ENCODE data around the gene ASB8. TPM values are rescaled to one million over a fixed set of nuclear protein-coding genes. Genes with fewer than 3 reads are reported as not detected.

The ASB8 gene
- total RNA-seq, 6 experiments from 2014 or later: 30.9 to 41.8 (median 34.6) TPM

- H3K36me3 Mint-ChIP-seq (ENCODE audit: low read depth): no peaks in the 10 kb centered on the region
- H3K4me1 Mint-ChIP-seq (ENCODE audit: low read depth): peaks cover 49% of the 10 kb centered on the region
- no peaks in the 10 kb centered on the region for H3K9me3 Mint-ChIP-seq
- DNase-seq: peak; percentile 55
- H3K27ac Mint-ChIP-seq: peak overlapping the region; percentile 65
- no peak for TF ChIP-seq CTCF (IDR thresholded peaks at IDR 0.05)
- peaks cover 8% of the 10 kb centered on the region for H3K27me3 Mint-ChIP-seq (ENCODE audit: insufficient read depth)
- peak overlapping the region; percentile 41; the same call in 1 of the 2 replicates for H3K4me3 Mint-ChIP-seq
These were observed 37.5 kb upstream of the ASB8 start for GRCh38 chr12:48194799-48195201.

- TF ChIP-seq CTCF (IDR thresholded peaks at IDR 0.05): no peak
- no peak for DNase-seq
- Mint-ChIP-seq H3K27me3 (ENCODE audit: insufficient read depth) (peaks cover 10% of the 10 kb centered on the region), H3K27ac (no peak overlapping the region), H3K4me1 (ENCODE audit: low read depth) (peaks cover 49% of the 10 kb centered on the region), H3K4me3 (no peak overlapping the region), H3K36me3 (ENCODE audit: low read depth) (no peaks in the 10 kb centered on the region), H3K9me3 (no peaks in the 10 kb centered on the region)
These were observed 36.3 kb upstream of the ASB8 start for GRCh38 chr12:48193623-48194022.

DNA sequence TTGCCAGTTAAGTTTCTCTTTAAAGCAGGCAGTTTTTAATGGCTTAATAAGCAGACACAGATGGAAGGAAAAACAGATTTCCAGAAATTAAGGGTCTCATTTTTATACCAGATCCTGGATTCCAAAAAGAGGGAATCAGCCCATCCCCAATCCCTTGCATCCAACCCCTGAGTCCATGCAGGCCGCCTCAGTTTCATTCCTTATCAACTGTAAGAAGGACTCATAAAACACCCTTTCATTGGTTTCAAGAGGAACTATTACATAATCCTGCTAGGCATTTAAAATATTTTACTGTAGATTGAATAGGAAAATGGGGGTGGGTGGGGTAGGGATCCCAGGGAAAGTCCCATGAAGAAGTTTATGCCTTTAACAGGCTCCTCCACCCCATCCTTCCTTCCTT, 35.5 kb upstream of the ASB8 start:
- no peak for DNase-seq
- Mint-ChIP-seq H3K4me3 (no peak overlapping the region), H3K9me3 (no peaks in the 10 kb centered on the region), H3K27me3 (ENCODE audit: insufficient read depth) (peaks cover 10% of the 10 kb centered on the region), H3K27ac (no peak overlapping the region), H3K36me3 (ENCODE audit: low read depth) (no peaks in the 10 kb centered on the region), H3K4me1 (ENCODE audit: low read depth) (peaks cover 50% of the 10 kb centered on the region)
- TF ChIP-seq CTCF (IDR thresholded peaks at IDR 0.05): no peak

DNA sequence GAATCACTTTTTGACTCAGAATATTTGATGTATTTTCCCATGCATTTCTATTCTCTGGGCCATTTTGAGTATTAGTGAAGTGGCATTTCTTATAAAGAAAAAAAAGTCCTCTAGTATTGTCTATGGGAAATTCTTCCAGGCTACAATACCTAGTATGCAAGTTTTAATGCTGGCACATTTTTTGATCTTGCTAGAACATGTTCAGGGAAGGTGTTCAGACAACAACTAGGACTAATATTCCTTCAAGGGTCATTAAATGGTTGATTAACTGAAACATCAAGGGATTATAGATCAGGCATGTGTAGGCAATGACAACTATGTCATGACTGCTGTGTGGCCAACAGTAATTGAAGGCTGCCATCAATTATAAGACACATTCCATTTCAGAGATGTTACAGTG, 33.8 kb upstream of the ASB8 start:
- Mint-ChIP-seq H3K27ac (no peak overlapping the region), H3K4me1 (ENCODE audit: low read depth) (peaks cover 46% of the 10 kb centered on the region), H3K9me3 (no peaks in the 10 kb centered on the region), H3K36me3 (ENCODE audit: low read depth) (no peaks in the 10 kb centered on the region), H3K4me3 (no peak overlapping the region), H3K27me3 (ENCODE audit: insufficient read depth) (peaks cover 15% of the 10 kb centered on the region)
- no peak for DNase-seq
- no peak for TF ChIP-seq CTCF (IDR thresholded peaks at IDR 0.05)

- peaks cover 26% of the 10 kb centered on the region for H3K27me3 Mint-ChIP-seq (ENCODE audit: insufficient read depth)
- peaks cover 38% of the 10 kb centered on the region for H3K4me1 Mint-ChIP-seq (ENCODE audit: low read depth)
- no peaks in the 10 kb centered on the region for H3K36me3 Mint-ChIP-seq (ENCODE audit: low read depth)
- peak; percentile 60 for DNase-seq
- peak; percentile 92 for TF ChIP-seq CTCF (IDR thresholded peaks at IDR 0.05)
- no peak overlapping the region for H3K4me3 Mint-ChIP-seq
- no peak overlapping the region for H3K27ac Mint-ChIP-seq
- H3K9me3 Mint-ChIP-seq: no peaks in the 10 kb centered on the region
These were observed 32.2 kb upstream of the ASB8 start for GRCh38 chr12:48189331-48190125.

Data from HFFc6 (cell line).